WTC11 (cell line): ENCODE results near the gene SNX9. TPM values are rescaled to one million over a fixed set of nuclear protein-coding genes. Genes with fewer than 3 reads are reported as not detected.
A peak's percentile ranks its signal among the peaks of the same experiment; 100 is the strongest.

Source experiments
- ATAC-seq: fragments of 200-7000 bp; cut with Tn5 transposase; 2 replicates; pipeline ENCODE4 v1.10.0; 2021; ENCODE audit warnings: mild to moderate bottlenecking, moderate library complexity
- CTCF ChIA-PET: fragments of 300-600 bp; sonication (Branson Sonifier 250); formaldehyde crosslinking; loops from one replicate; lab custom pipeline; 2021; ENCODE audit warnings: antibody characterized with exemption; lab: Charles Lee
- POLR2A ChIA-PET: fragments of 350-600 bp; sonication (Branson Sonifier 250); formaldehyde crosslinking; loops from one replicate; lab custom pipeline; 2021; ENCODE audit warnings: antibody characterized with exemption; lab: Charles Lee
- DNase-seq: peaks from one replicate; pipeline ENCODE4 v3.0.0; 2021; ENCODE audit warnings: low spot score
- H3K27ac Mint-ChIP-seq: 2 replicates; pipeline ENCODE4 v1.8.0; 2021; ENCODE audit warnings: mixed read lengths
- H3K27me3 Mint-ChIP-seq: 2 replicates; pipeline ENCODE4 v1.8.0; 2021; ENCODE audit warnings: low read depth, mild to moderate bottlenecking, moderate library complexity, mixed read lengths
- H3K36me3 Mint-ChIP-seq: 2 replicates; pipeline ENCODE4 v1.8.0; 2021; ENCODE audit warnings: mixed read lengths
- H3K4me1 Mint-ChIP-seq: 2 replicates; pipeline ENCODE4 v1.8.0; 2022; ENCODE audit warnings: mixed read lengths
- H3K4me3 Mint-ChIP-seq: 2 replicates; pipeline ENCODE4 v1.8.0; 2021; ENCODE audit warnings: mild to moderate bottlenecking, moderate library complexity, mixed read lengths
- H3K9me3 Mint-ChIP-seq: 2 replicates; pipeline ENCODE4 v1.8.0; 2021; ENCODE audit warnings: mixed read lengths
- AFF4 ChIP-seq: sonication (generic); formaldehyde crosslinking; IDR thresholded peaks from 2 replicates; pipeline ENCODE4 v1.8.1; 2023; ENCODE audit warnings: mild to moderate bottlenecking, missing genetic modification reagents, borderline replicate concordance
- ATF1 ChIP-seq: sonication (generic); formaldehyde crosslinking; IDR thresholded peaks from 2 replicates; pipeline ENCODE4 v1.8.1; 2023; ENCODE audit warnings: mild to moderate bottlenecking, moderate library complexity, missing genetic modification reagents
- CBFB ChIP-seq: sonication (generic); formaldehyde crosslinking; IDR thresholded peaks from 2 replicates; pipeline ENCODE4 v1.8.1; 2022; ENCODE audit warnings: mild to moderate bottlenecking, low read depth, missing genetic modification reagents
- CREM ChIP-seq: sonication (generic); formaldehyde crosslinking; IDR thresholded peaks from 2 replicates; pipeline ENCODE4 v1.8.1; 2022; ENCODE audit warnings: mild to moderate bottlenecking, missing genetic modification reagents, moderate library complexity
- CTCF ChIP-seq: fragments of 200-600 bp; IDR thresholded peaks from 2 replicates; pipeline ENCODE4 v1.8.0; 2022; ENCODE audit warnings: antibody characterized with exemption
- EMX1 ChIP-seq: fragments of 250-450 bp; sonication (Bioruptor Pico); IDR thresholded peaks from 2 replicates; pipeline ENCODE4 v1.8.0; 2021; ENCODE audit warnings: mild to moderate bottlenecking
- ETV6 ChIP-seq: sonication (generic); formaldehyde crosslinking; IDR thresholded peaks from 2 replicates; pipeline ENCODE4 v1.8.1; 2022; ENCODE audit warnings: mild to moderate bottlenecking, missing genetic modification reagents
- GABPB1 ChIP-seq: sonication (generic); formaldehyde crosslinking; IDR thresholded peaks from 2 replicates; pipeline ENCODE4 v1.8.1; 2023; ENCODE audit warnings: mild to moderate bottlenecking, missing genetic modification reagents
- HMGA2 ChIP-seq: fragments of 250-450 bp; sonication (Bioruptor Pico); IDR thresholded peaks from 2 replicates; pipeline ENCODE4 v1.4.0; 2021; ENCODE audit warnings: mild to moderate bottlenecking, moderate library complexity
- IRF1 ChIP-seq: sonication (generic); formaldehyde crosslinking; IDR thresholded peaks from 2 replicates; pipeline ENCODE4 v1.8.0; 2023; ENCODE audit warnings: missing genetic modification reagents
- NFATC4 ChIP-seq: fragments of 250-450 bp; sonication (Bioruptor Pico); IDR thresholded peaks from 2 replicates; pipeline ENCODE4 v1.9.0; 2021; ENCODE audit warnings: mild to moderate bottlenecking
- RELA ChIP-seq: sonication (generic); formaldehyde crosslinking; IDR thresholded peaks from 2 replicates; pipeline ENCODE4 v1.8.1; 2022; ENCODE audit warnings: missing genetic modification reagents, mild to moderate bottlenecking, borderline replicate concordance
- SP1 ChIP-seq: sonication (generic); formaldehyde crosslinking; conservative IDR thresholded peaks from 2 replicates; pipeline ENCODE4 v1.8.1; 2022; ENCODE audit warnings: missing genetic modification reagents
- TEAD1 ChIP-seq: sonication (generic); formaldehyde crosslinking; IDR thresholded peaks from 2 replicates; pipeline ENCODE4 v1.8.0; 2022; ENCODE audit warnings: mild to moderate bottlenecking, missing genetic modification reagents
- TP53 ChIP-seq: sonication (generic); formaldehyde crosslinking; IDR thresholded peaks from 2 replicates; pipeline ENCODE4 v1.8.1; 2023; ENCODE audit warnings: mild to moderate bottlenecking, missing genetic modification reagents
- ZMAT4 ChIP-seq: fragments of 250-450 bp; sonication (Bioruptor Pico); IDR thresholded peaks from 2 replicates; pipeline ENCODE4 v1.9.0; 2021; ENCODE audit warnings: mild to moderate bottlenecking
- ZNF219 ChIP-seq: sonication (generic); formaldehyde crosslinking; IDR thresholded peaks from 2 replicates; pipeline ENCODE4 v1.8.0; 2023; ENCODE audit warnings: missing genetic modification reagents, mild to moderate bottlenecking, borderline replicate concordance
- ZNF416 ChIP-seq: fragments of 250-450 bp; sonication (Bioruptor Pico); IDR thresholded peaks from 2 replicates; pipeline ENCODE4 v1.9.0; 2021; ENCODE audit warnings: mild to moderate bottlenecking, inconsistent platforms
- total RNA-seq: library from RNA; stranded (reverse); gene quantifications from 3 replicates; pipeline ENCODE4 v1.2.3, GENCODE V29; 2021
- TF ChIP-seq, protein P1 (sequence below): sonication (generic); formaldehyde crosslinking; IDR thresholded peaks from 2 replicates; pipeline ENCODE4 v1.8.1; 2023; ENCODE audit warnings: mild to moderate bottlenecking, missing genetic modification reagents, moderate library complexity
- TF ChIP-seq, protein P2 (sequence below): sonication (generic); formaldehyde crosslinking; IDR thresholded peaks from 2 replicates; pipeline ENCODE4 v1.8.0; 2022; ENCODE audit warnings: mild to moderate bottlenecking, missing genetic modification reagents

The SNX9 gene
- total RNA-seq, 1 experiment from 2014 or later: 35.0 TPM

DNA sequence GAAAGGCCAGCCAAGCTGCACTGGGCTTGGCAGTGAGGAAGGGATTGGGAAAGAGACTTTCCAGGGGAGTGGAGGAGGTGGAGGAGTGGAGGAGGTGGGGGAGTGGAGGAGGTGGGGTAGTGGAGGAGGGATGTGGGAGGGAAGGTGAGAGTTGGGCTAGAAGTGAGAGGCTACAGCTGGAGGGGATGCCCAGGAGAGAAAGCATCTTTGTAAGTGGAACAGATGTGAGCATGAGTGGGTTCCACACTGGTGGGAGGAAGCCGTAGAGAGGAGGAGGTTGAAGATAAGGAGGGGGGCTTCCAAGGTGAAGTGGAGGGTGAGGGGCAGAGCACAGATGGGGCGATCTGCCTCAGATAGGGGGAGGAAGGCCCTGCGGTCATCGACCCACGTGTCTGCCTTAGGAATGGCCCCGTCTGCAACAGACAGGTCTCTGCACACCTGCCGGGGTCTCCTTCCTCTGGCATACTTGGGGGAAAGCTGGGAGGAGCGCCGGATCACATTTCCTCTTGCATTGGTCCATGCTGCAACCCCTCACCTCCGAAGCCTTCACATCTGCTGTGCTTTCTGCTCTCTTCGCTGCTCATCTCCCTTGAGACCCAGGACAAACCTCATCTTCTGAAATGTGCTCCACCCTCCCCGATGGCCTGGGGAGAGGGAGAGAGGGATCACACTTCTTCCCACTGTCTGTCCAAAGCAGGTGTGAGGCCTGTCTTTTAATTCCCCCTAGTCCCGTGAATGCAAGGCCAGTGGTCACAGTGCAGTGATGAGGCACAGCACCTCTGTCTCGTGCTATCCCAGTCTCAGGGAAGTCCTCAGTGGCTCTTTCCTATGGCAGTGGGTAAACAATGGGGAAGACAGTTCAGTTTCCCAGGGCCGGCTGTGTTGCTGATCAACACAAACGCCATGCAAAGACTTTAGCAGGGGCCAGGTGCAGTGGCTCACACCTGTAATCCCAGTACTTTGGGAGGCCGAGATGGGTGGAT is 48.6 kb upstream of the SNX9 start:
- peak; percentile 33; the same call in 1 of the 2 replicates for ATAC-seq
- Mint-ChIP-seq H3K4me1 (peaks cover 24% of the 10 kb centered on the region), H3K36me3 (no peaks in the 10 kb centered on the region), H3K4me3 (no peak overlapping the region), H3K27me3 (peaks cover 6% of the 10 kb centered on the region), H3K9me3 (peaks cover 11% of the 10 kb centered on the region), H3K27ac (no peak overlapping the region)
- ChIA-PET POLR2A (no interaction called here), CTCF (no interaction called here)
- DNase-seq: no peak
- TF ChIP-seq RELA: no peak
- no peak for TF ChIP-seq NFATC4 (CRISPR knock-in tag)
- TF ChIP-seq CTCF: no peak
- no peak for TF ChIP-seq HMGA2 (CRISPR knock-in tag)
- no peak for TF ChIP-seq EMX1
- no peak for TF ChIP-seq ATF1
- TF ChIP-seq SP1 (CRISPR knock-in tag): no peak
- no peak for TF ChIP-seq ETV6 (CRISPR knock-in tag)
- TF ChIP-seq CBFB (CRISPR knock-in tag): no peak
- no peak for TF ChIP-seq IRF1 (CRISPR knock-in tag)
- TF ChIP-seq, protein P1, sequence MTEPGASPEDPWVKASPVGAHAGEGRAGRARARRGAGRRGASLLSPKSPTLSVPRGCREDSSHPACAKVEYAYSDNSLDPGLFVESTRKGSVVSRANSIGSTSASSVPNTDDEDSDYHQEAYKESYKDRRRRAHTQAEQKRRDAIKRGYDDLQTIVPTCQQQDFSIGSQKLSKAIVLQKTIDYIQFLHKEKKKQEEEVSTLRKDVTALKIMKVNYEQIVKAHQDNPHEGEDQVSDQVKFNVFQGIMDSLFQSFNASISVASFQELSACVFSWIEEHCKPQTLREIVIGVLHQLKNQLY (CRISPR knock-in tag): no peak
- TF ChIP-seq ZMAT4: no peak
- TF ChIP-seq ZNF219 (CRISPR knock-in tag): no peak
- TF ChIP-seq TEAD1 (CRISPR knock-in tag): no peak
- TF ChIP-seq, protein P2, sequence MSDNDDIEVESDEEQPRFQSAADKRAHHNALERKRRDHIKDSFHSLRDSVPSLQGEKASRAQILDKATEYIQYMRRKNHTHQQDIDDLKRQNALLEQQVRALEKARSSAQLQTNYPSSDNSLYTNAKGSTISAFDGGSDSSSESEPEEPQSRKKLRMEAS: no peak
- no peak for TF ChIP-seq CREM (CRISPR knock-in tag)
- no peak for TF ChIP-seq ZNF416
- TF ChIP-seq AFF4: no peak
- no peak for TF ChIP-seq GABPB1 (CRISPR knock-in tag)
- TF ChIP-seq TP53 (CRISPR knock-in tag): no peak
